NCI-H2107 (cell line): ENCODE data around the gene UBE2N.

Source experiments
- DNase-seq: peaks from one replicate; lab custom pipeline; 2025; lab: John Stamatoyannopoulos, UW

Gene UBE2N

GRCh38 chr12:93441617-93442410 is at the start of gene UBE2N:
Gene UBE2N, minus strand, starts transcription at chr12:93441947. Its CDS starts 63 bp downstream, at chr12:93441884.
- DNase-seq: peak; percentile 91

- DNase-seq: no peak
Measured at GRCh38 chr12:93484315-93484981, 42.7 kb upstream of the UBE2N start.

- DNase-seq: no peak
Measured at GRCh38 chr12:93483151-93483807, 41.5 kb upstream of the UBE2N start.

- no peak for DNase-seq
Measured at GRCh38 chr12:93482721-93483120, 41.0 kb upstream of the UBE2N start.

GRCh38 chr12:93476555-93476954 is 34.8 kb upstream of the UBE2N start:
- no peak for DNase-seq

- no peak for DNase-seq
Measured at GRCh38 chr12:93469386-93469785, 27.6 kb upstream of the UBE2N start.

- no peak for DNase-seq
Measured at GRCh38 chr12:93468008-93468371, 26.2 kb upstream of the UBE2N start.

- peak; percentile 78 for DNase-seq
Measured at GRCh38 chr12:93467351-93468007, 25.7 kb upstream of the UBE2N start, which contains the start of gene MRPL42. Gene MRPL42, plus strand, starts transcription at chr12:93467514. Its CDS starts 1,772 bp downstream, at chr12:93469286.

GRCh38 chr12:93466625-93467350 is 25.0 kb upstream of the UBE2N start:
- no peak for DNase-seq

GRCh38 chr12:93465841-93466240 is 24.1 kb upstream of the UBE2N start:
- no peak for DNase-seq

- DNase-seq: no peak
Measured at GRCh38 chr12:93461503-93461902, 19.8 kb upstream of the UBE2N start.

GRCh38 chr12:93460902-93461301 is 19.2 kb upstream of the UBE2N start:
- no peak for DNase-seq

- DNase-seq: no peak
Measured at GRCh38 chr12:93460003-93460402, 18.3 kb upstream of the UBE2N start.

GRCh38 chr12:93459097-93459496 is 17.4 kb upstream of the UBE2N start:
- DNase-seq: no peak

GRCh38 chr12:93456077-93456476 is 14.3 kb upstream of the UBE2N start:
- DNase-seq: no peak

GRCh38 chr12:93453633-93454032 is 11.9 kb upstream of the UBE2N start:
- no peak for DNase-seq

- no peak for DNase-seq
Measured at GRCh38 chr12:93451423-93452158, 9.8 kb upstream of the UBE2N start.

- DNase-seq: no peak
Measured at GRCh38 chr12:93449277-93449676, 7.5 kb upstream of the UBE2N start.

GRCh38 chr12:93448796-93449195 is 7.0 kb upstream of the UBE2N start:
- no peak for DNase-seq

GRCh38 chr12:93447555-93448290 is 6.0 kb upstream of the UBE2N start:
- DNase-seq: no peak
